ENCODE results near the gene VPS45.
A peak's percentile ranks its signal among the peaks of the same experiment; 100 is the strongest.

- peak; percentile 52 for TF ChIP-seq CTCF (IDR thresholded peaks at IDR 0.05; ENCODE audit: insufficient read depth, low read depth, low read length)
- TF ChIP-seq EZH2 (IDR thresholded peaks at IDR 0.05; ENCODE audit: insufficient read depth, low read length), result no peak
These were observed 119.4 kb downstream of the VPS45 start for GRCh38 chr1:150186789-150187559.
